Erythroblast (primary cell): ENCODE results near the gene DHPS.

ENCODE experiments used
- GATA1 ChIP-seq: IDR thresholded peaks from 2 replicates; pipeline ENCODE4 v1.6.1; 2011; ENCODE audit warnings: low read depth, mild to moderate bottlenecking, control low read depth, low read length, moderate library complexity
- POLR2A ChIP-seq: IDR thresholded peaks from 2 replicates; pipeline ENCODE4 v1.6.1; 2011; ENCODE audit warnings: mild to moderate bottlenecking, low read length

GRCh38 chr19:12665281-12665573, 16.5 kb downstream of the DHPS start:
- no peak for TF ChIP-seq POLR2A
- TF ChIP-seq GATA1: no peak
